ENCODE data around the gene CCDC91.
"Not testable (repeated sequence)": the region's sequence is repeated elsewhere in the genome, so short reads cannot be mapped to it uniquely, and the experiment has no call there.

CCDC91 gene

GRCh38 chr12:28318273-28318672 lies 128.0 kb downstream of the CCDC91 start:
- ChIA-PET POLR2A (no interaction called here), CTCF (no interaction called here)
- TF ChIP-seq PKNOX1 (IDR thresholded peaks at IDR 0.05) (no peak), FOXA1 (IDR thresholded peaks at IDR 0.05) (no peak), CTBP1 (IDR thresholded peaks at IDR 0.05; ENCODE audit: borderline replicate concordance) (no peak), HDGF (IDR thresholded peaks at IDR 0.05; ENCODE audit: borderline replicate concordance) (no peak), ELF4 (IDR thresholded peaks at IDR 0.05) (no peak)
- DNase-seq (ENCODE audit: extremely low spot score) = no peak

- CTCF ChIA-PET = no interaction called here
- no peak for TF ChIP-seq NFRKB (IDR thresholded peaks at IDR 0.05)
- TF ChIP-seq HDGF (IDR thresholded peaks at IDR 0.05; ENCODE audit: borderline replicate concordance) = no peak
- TF ChIP-seq LEF1 (IDR thresholded peaks at IDR 0.05; ENCODE audit: borderline replicate concordance) = no peak
- TF ChIP-seq SP1 (IDR thresholded peaks at IDR 0.05) = no peak
- no peak for TF ChIP-seq PKNOX1 (IDR thresholded peaks at IDR 0.05)
- no peak for TF ChIP-seq CTBP1 (IDR thresholded peaks at IDR 0.05; ENCODE audit: borderline replicate concordance)
- no peak for TF ChIP-seq ARNT (IDR thresholded peaks at IDR 0.05)
- no peak for TF ChIP-seq BHLHE40 (IDR thresholded peaks at IDR 0.05; ENCODE audit: borderline replicate concordance)
- no peak for DNase-seq (ENCODE audit: extremely low spot score)
- POLR2A ChIA-PET = no interaction called here
Measured at GRCh38 chr12:28320353-28320752, 130.1 kb downstream of the CCDC91 start.

- no peak for TF ChIP-seq CTBP1 (IDR thresholded peaks at IDR 0.05; ENCODE audit: borderline replicate concordance)
- no peak for TF ChIP-seq SUZ12 (IDR thresholded peaks at IDR 0.05)
- DNase-seq (ENCODE audit: extremely low spot score) = no peak
- ChIA-PET CTCF (no interaction called here), POLR2A (no interaction called here)
Measured at GRCh38 chr12:28327722-28328121, 137.5 kb downstream of the CCDC91 start.

GRCh38 chr12:28328967-28329366 lies 138.7 kb downstream of the CCDC91 start:
- no peak for DNase-seq (ENCODE audit: extremely low spot score)
- CTCF ChIA-PET = no interaction called here
- TF ChIP-seq PKNOX1 (IDR thresholded peaks at IDR 0.05) = no peak
- TF ChIP-seq ARNT (IDR thresholded peaks at IDR 0.05) = no peak
- TF ChIP-seq CTBP1 (IDR thresholded peaks at IDR 0.05; ENCODE audit: borderline replicate concordance) = no peak
- TF ChIP-seq ELF4 (IDR thresholded peaks at IDR 0.05) = no peak
- no peak for TF ChIP-seq ZNF384 (IDR thresholded peaks at IDR 0.05)
- no peak for TF ChIP-seq LEF1 (IDR thresholded peaks at IDR 0.05; ENCODE audit: borderline replicate concordance)
- TF ChIP-seq L3MBTL2 (conservative IDR thresholded peaks at IDR 0.05) = no peak
- TF ChIP-seq TARDBP (IDR thresholded peaks at IDR 0.05) = no peak
- TF ChIP-seq FOXM1 (IDR thresholded peaks at IDR 0.05; ENCODE audit: borderline replicate concordance) = no peak
- TF ChIP-seq SUZ12 (IDR thresholded peaks at IDR 0.05) = no peak
- no peak for TF ChIP-seq FOXA1 (IDR thresholded peaks at IDR 0.05)
- POLR2A ChIA-PET = no interaction called here

GRCh38 chr12:28329727-28330126 lies 139.5 kb downstream of the CCDC91 start:
- DNase-seq (ENCODE audit: extremely low spot score); CTCF ChIA-PET; POLR2A ChIA-PET: not testable (repeated sequence)

- POLR2A ChIA-PET; CTCF ChIA-PET; DNase-seq (ENCODE audit: extremely low spot score): not testable (repeated sequence)
Measured at GRCh38 chr12:28330232-28330631, 140.0 kb downstream of the CCDC91 start.

GRCh38 chr12:28331130-28331529 lies 140.9 kb downstream of the CCDC91 start:
- CTCF ChIA-PET = no interaction called here
- TF ChIP-seq FOXK2 (IDR thresholded peaks at IDR 0.05) (no peak), PKNOX1 (IDR thresholded peaks at IDR 0.05) (no peak), ELF4 (IDR thresholded peaks at IDR 0.05) (no peak), TARDBP (IDR thresholded peaks at IDR 0.05) (no peak), SUZ12 (IDR thresholded peaks at IDR 0.05) (no peak), FOXA1 (IDR thresholded peaks at IDR 0.05) (no peak), ARNT (IDR thresholded peaks at IDR 0.05) (no peak), LEF1 (IDR thresholded peaks at IDR 0.05; ENCODE audit: borderline replicate concordance) (no peak), HDGF (IDR thresholded peaks at IDR 0.05; ENCODE audit: borderline replicate concordance) (no peak), BHLHE40 (IDR thresholded peaks at IDR 0.05; ENCODE audit: borderline replicate concordance) (no peak), L3MBTL2 (conservative IDR thresholded peaks at IDR 0.05) (no peak), SP1 (IDR thresholded peaks at IDR 0.05) (no peak), CTBP1 (IDR thresholded peaks at IDR 0.05; ENCODE audit: borderline replicate concordance) (no peak), NFRKB (IDR thresholded peaks at IDR 0.05) (no peak), ZNF384 (IDR thresholded peaks at IDR 0.05) (no peak), FOXM1 (IDR thresholded peaks at IDR 0.05; ENCODE audit: borderline replicate concordance) (no peak)
- POLR2A ChIA-PET = no interaction called here
- DNase-seq (ENCODE audit: extremely low spot score) = no peak
